NB4 (cell line): ENCODE results near the gene ZGRF1.

Source experiments
- POLR2A ChIP-seq: IDR thresholded peaks from 2 replicates; pipeline ENCODE4 v1.6.1; 2011; ENCODE audit warnings: mild to moderate bottlenecking; ENCODE audit not compliant: insufficient read length; ENCODE audit errors: extremely low read depth
- TF ChIP-seq, protein P1 (sequence below): IDR thresholded peaks from 2 replicates; pipeline ENCODE4 v1.6.1; 2011; ENCODE audit warnings: low read depth, low read length

DNA sequence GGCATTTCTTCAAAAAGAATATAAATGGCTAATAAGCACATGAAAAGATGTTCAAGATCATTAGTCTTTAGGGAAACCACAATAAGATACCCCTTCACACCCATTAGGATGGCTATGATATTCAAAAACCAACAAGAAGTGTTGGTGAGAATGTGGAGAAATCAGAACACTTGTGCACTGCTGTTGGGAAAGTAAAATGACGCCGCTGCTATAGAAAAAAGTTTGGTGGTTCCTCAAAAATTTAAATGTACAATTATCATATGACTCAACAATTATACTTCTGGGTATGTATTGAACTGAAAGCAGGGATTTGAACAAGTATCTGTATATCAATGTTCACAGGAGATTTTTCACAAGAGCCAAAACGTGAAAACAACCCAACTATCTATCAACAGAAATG, 91.4 kb downstream of the ZGRF1 start:
- no peak for TF ChIP-seq POLR2A
- TF ChIP-seq, protein P1, sequence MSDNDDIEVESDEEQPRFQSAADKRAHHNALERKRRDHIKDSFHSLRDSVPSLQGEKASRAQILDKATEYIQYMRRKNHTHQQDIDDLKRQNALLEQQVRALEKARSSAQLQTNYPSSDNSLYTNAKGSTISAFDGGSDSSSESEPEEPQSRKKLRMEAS = no peak
